ENCODE results near the gene TUBB2A. TPM values are rescaled to one million over a fixed set of nuclear protein-coding genes. Genes with fewer than 3 reads are reported as not detected.

The TUBB2A gene
- total and polyA plus RNA-seq, 7 donors, result 41.4 to 106 (median 54.5) TPM

DNA sequence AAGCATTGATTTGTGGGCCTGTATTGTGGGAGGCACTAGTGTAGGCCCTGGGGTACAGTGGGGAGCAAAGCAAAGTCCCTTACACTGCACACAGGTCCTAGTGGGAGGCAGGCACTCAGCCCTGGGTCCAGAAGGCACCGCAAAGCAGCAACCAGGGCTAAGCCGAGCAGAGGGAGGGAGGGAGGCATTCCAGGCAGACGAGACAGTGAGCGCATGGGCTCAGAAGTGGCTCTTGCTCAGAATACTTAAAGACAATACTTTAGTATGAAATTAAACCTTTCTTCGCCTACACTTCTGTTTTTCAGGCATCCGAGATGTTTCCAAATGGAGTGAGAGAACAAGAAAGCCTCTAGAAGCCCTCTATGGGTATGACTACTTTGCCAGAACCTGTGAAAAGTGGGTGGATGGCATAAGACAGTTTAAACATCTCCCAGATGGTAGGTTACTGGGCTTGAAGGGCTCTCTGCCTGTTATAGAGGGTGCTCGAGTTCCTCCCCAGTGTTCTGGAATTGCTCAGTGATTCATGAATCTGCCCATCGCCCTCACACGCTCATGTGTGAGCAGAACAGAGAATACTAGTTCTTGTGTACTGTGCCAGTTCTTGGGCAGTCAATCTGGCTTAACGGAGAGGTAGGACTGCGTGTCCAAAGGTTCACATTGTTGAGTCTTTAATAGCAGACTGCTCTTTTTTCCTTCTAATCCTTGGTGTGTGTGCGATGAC is 20.1 kb downstream of the TUBB2A start:
- H3K27ac ChIP-seq, result peak overlapping the region in 2 of 4 donors; percentile 8 to 70
- intact Hi-C loops (cut with DNase I), result no loop called here

DNA sequence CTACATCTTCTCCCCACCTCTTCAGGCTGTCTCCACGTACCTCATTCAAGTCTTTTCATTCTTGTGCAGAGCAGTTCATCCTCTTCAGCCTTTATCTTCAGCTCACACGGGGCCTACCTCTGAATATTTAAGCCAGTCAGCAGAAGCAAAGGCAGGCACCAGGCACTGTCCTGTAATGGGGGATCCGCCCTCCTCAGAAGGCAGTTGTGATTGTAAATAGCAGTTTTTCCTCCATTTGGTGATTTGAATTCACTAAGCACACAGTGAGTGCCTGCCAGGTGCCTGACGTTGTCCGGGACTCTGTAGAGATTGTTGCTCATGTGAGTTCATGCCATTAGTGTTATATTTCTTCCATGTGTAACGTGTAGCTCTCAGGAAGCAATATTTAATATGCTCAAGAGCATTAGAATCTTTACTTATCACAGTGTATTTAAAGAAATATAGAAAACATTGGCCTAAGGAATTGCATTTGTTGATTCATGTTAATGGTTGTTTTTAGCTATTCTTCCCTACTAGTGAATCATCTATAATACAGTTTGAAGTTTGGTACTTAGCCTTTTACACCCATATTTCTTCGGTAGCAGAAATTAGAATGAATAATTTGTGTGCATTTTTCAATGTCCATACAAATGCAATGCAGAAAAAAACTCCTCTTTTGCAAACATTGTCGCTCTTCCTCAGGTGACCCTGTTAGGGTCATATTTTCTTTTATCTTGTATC is 20.9 kb downstream of the TUBB2A start:
- peaks cover 0 to 63% (median 3%) of the 10 kb centered on the region in 4 donors for H3K36me3 ChIP-seq
- H3K27me3 ChIP-seq, result no peaks in the 10 kb centered on the region
- H3K4me1 ChIP-seq, result peaks cover 0 to 17% (median 7%) of the 10 kb centered on the region in 4 donors
- no peak for DNase-seq
- H3K4me3 ChIP-seq, result no peak overlapping the region
- H3K27ac ChIP-seq, result peak overlapping the region in 2 of 4 donors; percentile 8 to 70
- TF ChIP-seq, protein P1, sequence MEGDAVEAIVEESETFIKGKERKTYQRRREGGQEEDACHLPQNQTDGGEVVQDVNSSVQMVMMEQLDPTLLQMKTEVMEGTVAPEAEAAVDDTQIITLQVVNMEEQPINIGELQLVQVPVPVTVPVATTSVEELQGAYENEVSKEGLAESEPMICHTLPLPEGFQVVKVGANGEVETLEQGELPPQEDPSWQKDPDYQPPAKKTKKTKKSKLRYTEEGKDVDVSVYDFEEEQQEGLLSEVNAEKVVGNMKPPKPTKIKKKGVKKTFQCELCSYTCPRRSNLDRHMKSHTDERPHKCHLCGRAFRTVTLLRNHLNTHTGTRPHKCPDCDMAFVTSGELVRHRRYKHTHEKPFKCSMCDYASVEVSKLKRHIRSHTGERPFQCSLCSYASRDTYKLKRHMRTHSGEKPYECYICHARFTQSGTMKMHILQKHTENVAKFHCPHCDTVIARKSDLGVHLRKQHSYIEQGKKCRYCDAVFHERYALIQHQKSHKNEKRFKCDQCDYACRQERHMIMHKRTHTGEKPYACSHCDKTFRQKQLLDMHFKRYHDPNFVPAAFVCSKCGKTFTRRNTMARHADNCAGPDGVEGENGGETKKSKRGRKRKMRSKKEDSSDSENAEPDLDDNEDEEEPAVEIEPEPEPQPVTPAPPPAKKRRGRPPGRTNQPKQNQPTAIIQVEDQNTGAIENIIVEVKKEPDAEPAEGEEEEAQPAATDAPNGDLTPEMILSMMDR (IDR thresholded peaks at IDR 0.05), result no peak
- TF ChIP-seq EP300 (IDR thresholded peaks at IDR 0.05) (no peak), POLR2A (IDR thresholded peaks at IDR 0.05) (no peak), POLR2AphosphoS5 (IDR thresholded peaks at IDR 0.05) (no peak)
- intact Hi-C loops (cut with DNase I), result no loop called here
- no peaks in the 10 kb centered on the region for H3K9me3 ChIP-seq
- 52 to 82% methylated on average over 8 of the region's 8 CpGs for WGBS, 2 donors

More for the DNA sequence above, 20.1 kb downstream of the TUBB2A start:
- H3K4me3 ChIP-seq, result no peak overlapping the region
- H3K27me3 ChIP-seq, result no peaks in the 10 kb centered on the region
- H3K9me3 ChIP-seq, result no peaks in the 10 kb centered on the region
- peaks cover 0 to 17% (median 7%) of the 10 kb centered on the region in 4 donors for H3K4me1 ChIP-seq
- H3K36me3 ChIP-seq, result peaks cover 0 to 59% (median 3%) of the 10 kb centered on the region in 4 donors
- TF ChIP-seq POLR2AphosphoS5 (IDR thresholded peaks at IDR 0.05) (peak in 1 of 4 donors; percentile 37), EP300 (IDR thresholded peaks at IDR 0.05) (no peak)
- no peak for DNase-seq
- WGBS, 2 donors, result 95 to 96% methylated on average over 12 of the region's 12 CpGs

DNA sequence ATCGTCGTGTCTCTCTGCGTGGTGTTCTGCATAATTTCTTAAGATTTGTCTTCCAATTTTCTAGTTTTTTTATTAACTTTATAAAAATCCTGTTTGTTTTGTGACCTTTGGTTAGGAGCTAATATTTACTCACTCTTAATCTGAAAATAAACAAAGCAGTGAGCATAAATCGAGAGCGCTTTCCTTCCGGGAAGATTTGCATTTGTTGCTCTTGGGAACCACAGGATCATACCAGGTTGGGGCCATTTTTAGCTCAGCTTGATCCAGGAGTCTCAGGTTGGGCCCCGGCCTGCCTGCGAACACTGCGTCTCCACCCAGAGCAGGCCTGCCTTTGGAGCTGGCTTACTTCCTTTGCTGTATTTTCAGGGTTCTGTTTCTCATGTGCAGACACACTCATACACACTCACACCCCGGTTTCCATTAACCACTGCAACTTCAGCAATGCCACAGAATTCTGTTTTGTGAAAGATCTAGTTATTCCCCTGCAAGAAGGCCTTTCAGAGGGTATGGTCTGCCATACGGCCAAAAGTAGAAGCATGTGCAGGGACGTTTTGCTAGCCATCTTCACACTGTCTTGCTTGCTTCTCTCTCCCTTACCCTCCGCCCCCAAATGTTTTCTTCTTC is 21.6 kb downstream of the TUBB2A start:
- H3K27me3 ChIP-seq, result no peaks in the 10 kb centered on the region
- WGBS, 2 donors, result 38 to 74% methylated on average over 13 of the region's 13 CpGs
- TF ChIP-seq, protein P1 (IDR thresholded peaks at IDR 0.05), result no peak
- intact Hi-C loops (cut with DNase I), result no loop called here
- no peak overlapping the region for H3K4me3 ChIP-seq
- peaks cover 0 to 61% (median 3%) of the 10 kb centered on the region in 4 donors for H3K36me3 ChIP-seq
- DNase-seq, result no peak
- no peaks in the 10 kb centered on the region for H3K9me3 ChIP-seq
- no peak overlapping the region for H3K27ac ChIP-seq
- peaks cover 0 to 17% (median 7%) of the 10 kb centered on the region in 4 donors for H3K4me1 ChIP-seq

DNA sequence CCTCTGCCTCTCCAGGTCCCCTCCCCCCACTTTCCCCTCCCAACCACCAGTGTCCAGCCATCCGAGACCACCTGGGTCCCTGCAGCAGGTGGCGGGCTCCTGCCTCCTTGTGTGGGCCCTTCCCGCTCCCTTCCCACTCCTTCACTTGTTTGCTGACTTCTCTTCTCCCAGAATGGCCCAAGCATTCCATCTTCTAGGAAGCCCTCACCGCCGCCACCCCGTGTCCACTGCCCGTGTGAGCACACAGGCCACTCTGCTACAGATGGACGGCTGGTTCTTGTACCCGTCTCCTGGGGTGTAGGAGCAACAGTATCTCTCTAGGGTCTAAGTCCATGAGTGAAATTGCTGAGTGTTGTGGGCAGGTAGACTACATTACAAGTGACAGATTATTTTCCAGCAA is 23.8 kb downstream of the TUBB2A start:
- Histone ChIP-seq H3K4me3 (no peak overlapping the region), H3K27me3 (no peaks in the 10 kb centered on the region), H3K4me1 (peaks cover 0 to 1% (median 0%) of the 10 kb centered on the region in 4 donors), H3K27ac (no peak overlapping the region), H3K9me3 (no peaks in the 10 kb centered on the region), H3K36me3 (peaks cover 0 to 68% (median 6%) of the 10 kb centered on the region in 4 donors)
- TF ChIP-seq EP300 (IDR thresholded peaks at IDR 0.05), result no peak
- no peak for TF ChIP-seq POLR2AphosphoS5 (IDR thresholded peaks at IDR 0.05)
- TF ChIP-seq, protein P1 (IDR thresholded peaks at IDR 0.05), result no peak
- no peak for TF ChIP-seq POLR2A (IDR thresholded peaks at IDR 0.05)
- intact Hi-C loops (cut with DNase I), result no loop called here
- no peak for DNase-seq
- WGBS, 2 donors, result 96 to 98% methylated on average over 9 of the region's 9 CpGs

DNA sequence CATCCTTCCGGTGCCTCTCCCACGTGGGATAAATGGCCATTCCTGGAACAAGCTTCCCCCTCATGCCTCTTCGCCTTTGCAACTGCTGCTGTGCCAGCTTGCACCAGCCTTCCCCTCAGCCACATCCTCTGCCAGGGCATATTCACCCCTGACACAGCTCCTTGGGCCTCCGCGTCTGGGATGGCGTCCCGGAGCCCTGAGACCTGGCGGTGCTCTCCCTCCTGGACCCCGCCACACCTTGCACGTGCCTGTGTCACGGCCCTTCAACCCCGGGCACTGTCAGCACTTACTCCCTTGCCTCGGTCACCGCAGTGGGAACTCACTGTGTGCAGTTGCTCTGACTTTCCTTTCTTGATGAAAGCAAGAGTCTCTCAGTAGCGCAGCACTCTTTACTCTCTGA is 25.6 kb downstream of the TUBB2A start:
- peaks cover 0 to 60% (median 6%) of the 10 kb centered on the region in 4 donors for H3K36me3 ChIP-seq
- no peaks in the 10 kb centered on the region for H3K9me3 ChIP-seq
- H3K27me3 ChIP-seq, result no peaks in the 10 kb centered on the region
- DNase-seq, result no peak
- TF ChIP-seq POLR2AphosphoS5 (IDR thresholded peaks at IDR 0.05) (no peak), POLR2A (IDR thresholded peaks at IDR 0.05) (no peak), EP300 (IDR thresholded peaks at IDR 0.05) (no peak)
- TF ChIP-seq, protein P1 (IDR thresholded peaks at IDR 0.05), result no peak
- WGBS, 2 donors, result 96% methylated on average over 15 of the region's 15 CpGs
- no peak overlapping the region for H3K4me3 ChIP-seq
- H3K4me1 ChIP-seq, result no peaks in the 10 kb centered on the region
- intact Hi-C loops (cut with DNase I), result no loop called here
- H3K27ac ChIP-seq, result no peak overlapping the region

Measured in sigmoid colon (tissue), 7 donors.